ENCODE data around the gene SH3BP4.

GRCh38 chr2:235092433-235093223 lies 140.8 kb downstream of the SH3BP4 start:
- TF ChIP-seq CTCF (IDR thresholded peaks at IDR 0.05) (no peak), POLR2A (IDR thresholded peaks at IDR 0.05) (no peak)

All from uterus (tissue), 2 donors.